GM23338 (cell line): ENCODE measurements around the gene LRMDA. TPM values are rescaled to one million over a fixed set of nuclear protein-coding genes. Genes with fewer than 3 reads are reported as not detected.

Experiments
- ATAC-seq: fragments of 200-7000 bp; cut with Tn5 transposase; 3 replicates; pipeline ENCODE4 v1.9.1; 2020
- DNase-seq: peaks from one replicate; pipeline ENCODE4 v3.0.0-alpha.2; 2015; ENCODE audit warnings: low spot score
- H2AFZ ChIP-seq: fragments of 200-600 bp; sonication (generic); 2 replicates; pipeline ENCODE4 v1.8.0; 2016; ENCODE audit warnings: antibody characterized with exemption, mild to moderate bottlenecking, moderate library complexity
- H3F3A ChIP-seq: fragments of 200-600 bp; sonication (generic); replicated peaks from 2 replicates; pipeline ENCODE4 v1.8.0; 2017; ENCODE audit warnings: antibody characterized with exemption, mixed run types, low read depth
- H3K27ac ChIP-seq: fragments of 200-600 bp; sonication (generic); 2 replicates; pipeline ENCODE4 v1.6.1; 2016; ENCODE audit warnings: low read depth
- H3K27me3 ChIP-seq: fragments of 200-600 bp; sonication (generic); 2 replicates; pipeline ENCODE4 v1.8.0; 2016; ENCODE audit warnings: mild to moderate bottlenecking, mixed run types, moderate library complexity; ENCODE audit not compliant: insufficient read depth
- H3K36me3 ChIP-seq: fragments of 200-600 bp; sonication (generic); 2 replicates; pipeline ENCODE4 v1.8.0; 2016; ENCODE audit warnings: mild to moderate bottlenecking; ENCODE audit not compliant: insufficient read depth
- H3K4me1 ChIP-seq: fragments of 200-600 bp; sonication (generic); 2 replicates; pipeline ENCODE4 v1.8.0; 2016; ENCODE audit warnings: mild to moderate bottlenecking, moderate library complexity; ENCODE audit not compliant: insufficient read depth
- H3K4me2 ChIP-seq: fragments of 200-600 bp; sonication (generic); 2 replicates; pipeline ENCODE4 v1.7.1; 2017; ENCODE audit warnings: mixed run types
- H3K4me3 ChIP-seq: fragments of 200-600 bp; sonication (generic); 2 replicates; pipeline ENCODE4 v1.6.1; 2016; ENCODE audit warnings: mixed run types
- H3K79me2 ChIP-seq: fragments of 200-600 bp; sonication (generic); replicated peaks from 2 replicates; pipeline ENCODE4 v1.8.0; 2017; ENCODE audit warnings: mild to moderate bottlenecking; ENCODE audit not compliant: insufficient read depth
- H3K9me2 ChIP-seq: fragments of 200-600 bp; sonication (generic); 2 replicates; pipeline ENCODE4 v1.8.0; 2017; ENCODE audit not compliant: insufficient read depth
- H4K20me1 ChIP-seq: fragments of 200-600 bp; sonication (generic); replicated peaks from 2 replicates; pipeline ENCODE4 v1.8.0; 2017; ENCODE audit warnings: mild to moderate bottlenecking; ENCODE audit not compliant: insufficient read depth
- H3K27ac Mint-ChIP-seq: 2 replicates; pipeline ENCODE4 v1.8.0; 2020; ENCODE audit warnings: inconsistent platforms, mild to moderate bottlenecking, moderate library complexity, mixed read lengths
- H3K27me3 Mint-ChIP-seq: 3 replicates; pipeline ENCODE4 v1.8.0; 2022; ENCODE audit warnings: low read depth, mild to moderate bottlenecking, moderate library complexity, mixed read lengths, inconsistent platforms; ENCODE audit not compliant: insufficient read depth, poor library complexity
- H3K36me3 Mint-ChIP-seq: 3 replicates; pipeline ENCODE4 v1.8.0; 2021; ENCODE audit warnings: low read depth, mild to moderate bottlenecking, inconsistent platforms, moderate library complexity, mixed read lengths
- H3K4me1 Mint-ChIP-seq: 3 replicates; pipeline ENCODE4 v1.8.0; 2020; ENCODE audit warnings: mild to moderate bottlenecking, inconsistent platforms, mixed read lengths
- H3K4me3 Mint-ChIP-seq: 3 replicates; pipeline ENCODE4 v1.8.0; 2021; ENCODE audit warnings: moderate library complexity, mild to moderate bottlenecking, inconsistent platforms, mixed read lengths
- H3K9me3 Mint-ChIP-seq: 3 replicates; pipeline ENCODE4 v1.8.0; 2020; ENCODE audit warnings: moderate library complexity, mild to moderate bottlenecking, inconsistent platforms, mixed read lengths
- CREB1 ChIP-seq: fragments of 250-450 bp; sonication (Bioruptor Pico); IDR thresholded peaks from 2 replicates; pipeline ENCODE4 v1.5.0; 2020; ENCODE audit warnings: low read depth, mild to moderate bottlenecking, moderate library complexity
- CTCF ChIP-seq, 2 experiments: fragments of 200-600 bp in 1 of 2; sonication (generic) in 1 of 2; conservative IDR thresholded peaks; 2 replicates each; pipeline versions ENCODE4 v1.5.1 to v1.6.1; 2016 to 2017; ENCODE audit warnings: antibody characterized with exemption in 2 of 2, low read depth in 2 of 2, mild to moderate bottlenecking in 2 of 2, moderate library complexity in 1 of 2
- EZH2 ChIP-seq: fragments of 200-600 bp; sonication (generic); IDR thresholded peaks from one replicate; pipeline ENCODE4 v1.8.0; 2017; ENCODE audit warnings: antibody characterized with exemption, mild to moderate bottlenecking, low read depth; ENCODE audit not compliant: unreplicated experiment
- EZH2phosphoT487 ChIP-seq: fragments of 200-600 bp; sonication (generic); IDR thresholded peaks from one replicate; pipeline ENCODE4 v1.8.1; 2018; ENCODE audit warnings: antibody characterized with exemption; ENCODE audit not compliant: unreplicated experiment
- JUNB ChIP-seq: IDR thresholded peaks from one replicate; pipeline ENCODE4 v1.6.1; 2016; ENCODE audit warnings: antibody characterized with exemption; ENCODE audit not compliant: unreplicated experiment
- POLR2AphosphoS5 ChIP-seq: IDR thresholded peaks from 2 replicates; pipeline ENCODE4 v1.6.1; 2016; ENCODE audit warnings: antibody characterized with exemption, low read depth
- REST ChIP-seq: IDR thresholded peaks from one replicate; pipeline ENCODE4 v1.6.1; 2018; ENCODE audit warnings: antibody characterized with exemption; ENCODE audit not compliant: unreplicated experiment
- STAT1 ChIP-seq: IDR thresholded peaks from one replicate; pipeline ENCODE4 v1.6.1; 2016; ENCODE audit warnings: antibody characterized with exemption; ENCODE audit not compliant: unreplicated experiment
- ZNF331 ChIP-seq: fragments of 250-450 bp; sonication (Bioruptor Pico); IDR thresholded peaks from 2 replicates; pipeline ENCODE4 v1.5.0; 2020; ENCODE audit warnings: low read depth, mild to moderate bottlenecking, moderate library complexity
- polyA plus RNA-seq: library from polyadenylated mRNA; unstranded; fragments of >200 nt; fragmentation: Nextera tagmentation; extraction: Ambion mirVana; gene quantifications from 2 replicates; pipeline ENCODE4 v1.2.1, GENCODE V29; 2016
- total RNA-seq: library from RNA; depleted of rRNA; stranded (reverse); fragments of >200 nt; shearing (Covaris generic); gene quantifications from 2 replicates; pipeline ENCODE4 v1.2.3, GENCODE V29; 2014

The LRMDA gene
- total and polyA plus RNA-seq, 2 experiments from 2014 or later = 0.90 to 1.8 TPM

- peak overlapping the region; percentile 65 for H3K4me3 Mint-ChIP-seq
- H3K36me3 Mint-ChIP-seq = no peaks in the 10 kb centered on the region; the same call in 2 of the 3 replicates
- H3K27ac Mint-ChIP-seq = no peak overlapping the region
- no peak overlapping the region for H3K27ac ChIP-seq
- DNase-seq = peak; percentile 73
- no peaks in the 10 kb centered on the region for H3K79me2 ChIP-seq
- H3K4me1 ChIP-seq = peaks cover 64% of the 10 kb centered on the region
- peak overlapping the region; percentile 85 for H3K4me2 ChIP-seq
- peaks cover 3% of the 10 kb centered on the region; the same call in 2 of the 3 replicates for H3K9me3 Mint-ChIP-seq
- peaks cover 93% of the 10 kb centered on the region for H3K27me3 Mint-ChIP-seq
- peaks cover 30% of the 10 kb centered on the region for H3F3A ChIP-seq
- peaks cover 99% of the 10 kb centered on the region for H3K27me3 ChIP-seq
- no peak overlapping the region for H2AFZ ChIP-seq
- H3K9me2 ChIP-seq = no peaks in the 10 kb centered on the region
- H3K4me1 Mint-ChIP-seq = peaks cover 43% of the 10 kb centered on the region
- H4K20me1 ChIP-seq = peaks cover 18% of the 10 kb centered on the region
- ATAC-seq = peak; percentile 0; the same call in 1 of the 3 replicates
- no peaks in the 10 kb centered on the region for H3K36me3 ChIP-seq
- H3K4me3 ChIP-seq = peak overlapping the region; percentile 87
- TF ChIP-seq EZH2phosphoT487 (peak; percentile 55), EZH2 (no peak), POLR2AphosphoS5 (no peak)
Observed at GRCh38 chr10:75407224-75407712, 24.2 kb upstream of the LRMDA start.

GRCh38 chr10:75407713-75408508 lies 23.5 kb upstream of the LRMDA start:
- peaks cover 43% of the 10 kb centered on the region for H3K4me1 Mint-ChIP-seq
- Histone ChIP-seq H2AFZ (no peak overlapping the region), H3K27ac (no peak overlapping the region), H3K79me2 (no peaks in the 10 kb centered on the region), H3K36me3 (no peaks in the 10 kb centered on the region), H3K27me3 (peaks cover 99% of the 10 kb centered on the region), H3K4me2 (peak overlapping the region; percentile 85), H3F3A (peaks cover 24% of the 10 kb centered on the region), H3K4me1 (peaks cover 60% of the 10 kb centered on the region), H3K4me3 (peak overlapping the region; percentile 87), H4K20me1 (peaks cover 21% of the 10 kb centered on the region), H3K9me2 (no peaks in the 10 kb centered on the region)
- H3K27ac Mint-ChIP-seq = no peak overlapping the region
- peaks cover 3% of the 10 kb centered on the region; the same call in 2 of the 3 replicates for H3K9me3 Mint-ChIP-seq
- ATAC-seq = 0 out of 3 replicates have a peak, but pooled peaks have one; percentile 1
- H3K27me3 Mint-ChIP-seq = peaks cover 93% of the 10 kb centered on the region
- peak; percentile 71 for DNase-seq
- H3K4me3 Mint-ChIP-seq = peak overlapping the region; percentile 77
- H3K36me3 Mint-ChIP-seq = no peaks in the 10 kb centered on the region; the same call in 2 of the 3 replicates
- TF ChIP-seq JUNB (no peak), EZH2 (peak; percentile 82), REST (no peak), STAT1 (no peak), CTCF (conservative IDR thresholded peaks at IDR 0.05; ENCODE audit: low read depth in 2 of 2) (no peak), ZNF331 (CRISPR knock-in tag) (no peak), CREB1 (CRISPR knock-in tag) (no peak)
